Spleen (tissue), 7 donors: ENCODE data around the gene OSBPL10.

ENCODE experiments used
- CTCF ChIP-seq, 11 experiments: fragments of 200-600 bp in 7 of 11; fragments of 450-650 bp in 4 of 11; sonication (generic) in 4 of 11; IDR thresholded peaks in 8 of 11; conservative IDR thresholded peaks in 3 of 11; 1 replicate in 7 of 11; 2 replicates in 4 of 11; pipeline versions ENCODE4 v1.4.0 to v1.8.0; 2016 to 2021; ENCODE audit warnings: antibody characterized with exemption in 11 of 11, inconsistent platforms in 4 of 11, mild to moderate bottlenecking in 1 of 11
- POLR2A ChIP-seq, 3 donors: fragments of 450-650 bp; IDR thresholded peaks; one replicate each; pipeline ENCODE4 v1.5.1; 2017; ENCODE audit warnings: antibody characterized with exemption in 3 of 3, mild to moderate bottlenecking in 1 of 3
- POLR2AphosphoS5 ChIP-seq, 3 donors: sonication (generic); formaldehyde crosslinking; IDR thresholded peaks; one replicate each; pipeline ENCODE4 v1.5.1; 2017; ENCODE audit warnings: antibody characterized with exemption in 3 of 3
- donor health status: DM: no; HTN: no; CAD: no; lungs with moderate emphysema.
- donor health status: DM: no; HTN: no; CAD: no.
- donor health status: DM: no; HTN: no; CAD: no.

GRCh38 chr3:31960793-31961431 is 20.1 kb downstream of the OSBPL10 start:
- no peak for TF ChIP-seq CTCF (IDR thresholded peaks at IDR 0.05 in 8 of 11, conservative IDR thresholded peaks at IDR 0.05 in 3 of 11)
- TF ChIP-seq POLR2A (IDR thresholded peaks at IDR 0.05) = no peak
- no peak for TF ChIP-seq POLR2AphosphoS5 (IDR thresholded peaks at IDR 0.05)
